Endothelial cell of umbilical vein (primary cell): Measurements from ENCODE around the gene SLCO3A1.

Experiments
- CTCF ChIP-seq, 2 donors: IDR thresholded peaks; 1 replicate in 1 of 2; 2 replicates in 1 of 2; pipeline ENCODE4 v1.5.1; 2011; ENCODE audit warnings: low read length in 2 of 2, mild to moderate bottlenecking in 2 of 2, moderate library complexity in 2 of 2, control low read depth in 1 of 2, inconsistent platforms in 1 of 2, low read depth in 1 of 2; ENCODE audit not compliant: insufficient read depth in 1 of 2; ENCODE audit errors: extremely low read depth in 1 of 2
- POLR2A ChIP-seq: IDR thresholded peaks from 2 replicates; pipeline ENCODE4 v1.6.1; 2012; ENCODE audit warnings: low read depth, mild to moderate bottlenecking, control low read depth, low read length
- POLR2AphosphoS5 ChIP-seq: IDR thresholded peaks from 2 replicates; pipeline ENCODE4 v1.6.1; 2012; ENCODE audit warnings: low read depth, mild to moderate bottlenecking, control low read depth, low read length, moderate library complexity; ENCODE audit not compliant: insufficient read depth

- TF ChIP-seq CTCF (IDR thresholded peaks at IDR 0.05; ENCODE audit: extremely low read depth in 1 of 2, insufficient read depth in 1 of 2, low read depth in 1 of 2, low read length in 2 of 2) (no peak), POLR2A (no peak), POLR2AphosphoS5 (no peak)
Measured at GRCh38 chr15:92071045-92071634, 217.6 kb downstream of the SLCO3A1 start.
